H1 (cell line): ENCODE measurements around the gene SRSF2. TPM values are rescaled to one million over a fixed set of nuclear protein-coding genes. Genes with fewer than 3 reads are reported as not detected.

ENCODE experiments used
- CTCF ChIA-PET: fragments of 300-600 bp; sonication (Branson Sonifier 250); formaldehyde crosslinking; loops from one replicate; lab custom pipeline; 2021; ENCODE audit not compliant: partially characterized antibody; lab: Charles Lee
- POLR2A ChIA-PET: fragments of 300-600 bp; sonication (Branson Sonifier 250); formaldehyde crosslinking; loops from one replicate; lab custom pipeline; 2021; ENCODE audit warnings: inconsistent platforms; ENCODE audit not compliant: partially characterized antibody; lab: Charles Lee
- DNase-seq, 2 experiments: peaks; one replicate each; pipeline versions ENCODE4 v3.0.0 to v3.0.0-alpha.2; 2010 to 2022; ENCODE audit warnings: low spot score in 2 of 2, low read depth in 1 of 2, mixed read lengths in 1 of 2
- FAIRE-seq: peaks from 2 replicates; lab custom pipeline; 2011; peaks lifted over from hg19 to GRCh38; lab: Jason Lieb, UNC
- H2AFZ ChIP-seq: 2 replicates; pipeline ENCODE4 v1.8.1; 2012; ENCODE audit warnings: low read length, inconsistent platforms
- H2AK5ac ChIP-seq: 2 replicates; pipeline ENCODE4 v1.6.1; 2013; ENCODE audit warnings: low read depth, low read length
- H2BK120ac ChIP-seq: replicated peaks from 2 replicates; pipeline ENCODE3; 2013; ENCODE audit warnings: low read depth, low read length, inconsistent platforms
- H2BK12ac ChIP-seq: 2 replicates; pipeline ENCODE4 v1.6.1; 2013; ENCODE audit warnings: low read depth, low read length
- H2BK15ac ChIP-seq: 2 replicates; pipeline ENCODE4 v1.6.1; 2013; ENCODE audit warnings: low read length
- H2BK20ac ChIP-seq: 2 replicates; pipeline ENCODE4 v1.6.1; 2013; ENCODE audit warnings: low read length
- H2BK5ac ChIP-seq: 2 replicates; pipeline ENCODE4 v1.6.1; 2013; ENCODE audit warnings: low read depth, low read length
- H3K14ac ChIP-seq: 2 replicates; pipeline ENCODE4 v1.6.1; 2013; ENCODE audit warnings: inconsistent platforms; ENCODE audit not compliant: insufficient read length
- H3K18ac ChIP-seq: 2 replicates; pipeline ENCODE4 v1.6.1; 2013; ENCODE audit warnings: low read length; ENCODE audit errors: extremely low read depth
- H3K23ac ChIP-seq: 2 replicates; pipeline ENCODE4 v1.6.1; 2013; ENCODE audit warnings: inconsistent platforms; ENCODE audit not compliant: insufficient read length
- H3K23me2 ChIP-seq: 2 replicates; pipeline ENCODE4 v1.6.1; 2013; ENCODE audit warnings: low read depth, low read length
- H3K27ac ChIP-seq: 2 replicates; pipeline ENCODE4 v1.6.1; 2011; ENCODE audit warnings: low read depth, low read length, inconsistent platforms
- H3K27me3 ChIP-seq, 4 experiments: replicated peaks in 1 of 4; 1 replicate in 1 of 4; 2 replicates in 3 of 4; pipeline versions ENCODE4 v1.6.1 to v1.8.1; 2011 to 2013; ENCODE audit warnings: low read length in 3 of 4, mild to moderate bottlenecking in 3 of 4, inconsistent platforms in 2 of 4, mixed read lengths in 2 of 4, moderate library complexity in 1 of 4; ENCODE audit not compliant: control insufficient read depth in 3 of 4, insufficient read depth in 3 of 4; ENCODE audit errors: extremely low read depth in 1 of 4
- H3K36me3 ChIP-seq, 4 experiments: 2 replicates each; pipeline versions ENCODE4 v1.6.1 to v1.8.1; 2011 to 2013; ENCODE audit warnings: mild to moderate bottlenecking in 4 of 4, low read length in 3 of 4, moderate library complexity in 2 of 4, control low read depth in 1 of 4, inconsistent platforms in 1 of 4; ENCODE audit not compliant: insufficient read depth in 4 of 4, control insufficient read depth in 2 of 4
- H3K4ac ChIP-seq: replicated peaks from 2 replicates; pipeline ENCODE3; 2013; ENCODE audit warnings: low read length, low read depth, mixed read lengths, inconsistent platforms; ENCODE audit not compliant: insufficient read length
- H3K4me1 ChIP-seq, 4 experiments: replicated peaks in 1 of 4; 1 replicate in 1 of 4; 2 replicates in 3 of 4; pipeline versions ENCODE4 v1.6.1 to v1.8.1; 2011 to 2013; ENCODE audit warnings: low read length in 3 of 4, inconsistent platforms in 2 of 4, mixed read lengths in 1 of 4; ENCODE audit not compliant: insufficient read depth in 4 of 4, control insufficient read depth in 3 of 4
- H3K4me2 ChIP-seq, 2 experiments: 2 replicates each; pipeline versions ENCODE4 v1.6.1 to v1.8.1; 2011 to 2013; ENCODE audit warnings: low read depth in 2 of 2, low read length in 2 of 2, control low read depth in 1 of 2, inconsistent platforms in 1 of 2, mild to moderate bottlenecking in 1 of 2; ENCODE audit not compliant: insufficient read depth in 1 of 2
- H3K4me3 ChIP-seq, 4 experiments: fragments of 200-600, 300-600 bp in 1 of 4; sonication (generic), shearing (Covaris generic), sonication (Bioruptor Twin) in 1 of 4; 2 replicates each; pipeline versions ENCODE4 v1.5.1 to v1.8.1; 2011 to 2016; ENCODE audit warnings: low read length in 4 of 4, low read depth in 3 of 4, control low read depth in 2 of 4, inconsistent platforms in 2 of 4, mild to moderate bottlenecking in 2 of 4, mixed read lengths in 1 of 4, moderate library complexity in 1 of 4; ENCODE audit not compliant: insufficient read depth in 2 of 4; ENCODE audit errors: extremely low read depth in 1 of 4
- H3K56ac ChIP-seq: replicated peaks from 2 replicates; pipeline ENCODE3; 2013; ENCODE audit warnings: low read depth, mild to moderate bottlenecking, mixed read lengths, low read length, inconsistent platforms; ENCODE audit not compliant: insufficient read length
- H3K79me1 ChIP-seq: 2 replicates; pipeline ENCODE4 v1.6.1; 2013; ENCODE audit warnings: low read depth, low read length, control low read depth
- H3K79me2 ChIP-seq, 2 experiments: 2 replicates each; pipeline versions ENCODE4 v1.6.1 to v1.8.1; 2012 to 2013; ENCODE audit warnings: low read length in 2 of 2, mild to moderate bottlenecking in 2 of 2, inconsistent platforms in 1 of 2; ENCODE audit not compliant: insufficient read depth in 2 of 2, control insufficient read depth in 1 of 2
- H3K9ac ChIP-seq, 4 experiments: replicated peaks in 1 of 4; 1 replicate in 1 of 4; 2 replicates in 3 of 4; pipeline versions ENCODE4 v1.6.1 to v1.8.1; 2011 to 2013; ENCODE audit warnings: low read depth in 3 of 4, low read length in 3 of 4, control low read depth in 2 of 4, mild to moderate bottlenecking in 2 of 4, moderate library complexity in 2 of 4, inconsistent platforms in 1 of 4; ENCODE audit errors: extremely low read depth in 1 of 4
- H3K9me3 ChIP-seq, 2 experiments: 2 replicates each; pipeline versions ENCODE4 v1.6.1 to v1.8.1; 2012 to 2013; ENCODE audit warnings: mild to moderate bottlenecking in 2 of 2, moderate library complexity in 2 of 2, control low read depth in 1 of 2, inconsistent platforms in 1 of 2, low read depth in 1 of 2, low read length in 1 of 2, mixed read lengths in 1 of 2; ENCODE audit not compliant: insufficient read depth in 2 of 2
- H4K20me1 ChIP-seq, 2 experiments: replicated peaks in 1 of 2; 2 replicates each; pipeline versions ENCODE3 to v1.8.1; 2011 to 2013; ENCODE audit warnings: inconsistent platforms in 2 of 2, low read length in 2 of 2, mild to moderate bottlenecking in 1 of 2; ENCODE audit not compliant: insufficient read depth in 2 of 2, control insufficient read depth in 1 of 2
- H4K5ac ChIP-seq: 2 replicates; pipeline ENCODE4 v1.6.1; 2013; ENCODE audit warnings: low read length, low read depth, mixed read lengths, inconsistent platforms; ENCODE audit not compliant: insufficient read length
- H4K8ac ChIP-seq: 2 replicates; pipeline ENCODE4 v1.8.0; 2013; ENCODE audit warnings: mild to moderate bottlenecking, moderate library complexity, low read length, inconsistent platforms; ENCODE audit not compliant: insufficient read depth; ENCODE audit errors: extremely low read depth
- H4K91ac ChIP-seq: replicated peaks from 2 replicates; pipeline ENCODE3; 2013; ENCODE audit warnings: low read length, mixed read lengths, inconsistent platforms; ENCODE audit not compliant: insufficient read length
- ASH2L ChIP-seq: fragments of 200-600, 300-600 bp; sonication (generic); IDR thresholded peaks from one replicate; pipeline ENCODE4 v1.7.1; 2017; ENCODE audit warnings: low read length
- BACH1 ChIP-seq: IDR thresholded peaks from 2 replicates; pipeline ENCODE4 v1.6.1; 2012; ENCODE audit warnings: low read length, improper control_type of control experiment
- CHD2 ChIP-seq: IDR thresholded peaks from 2 replicates; pipeline ENCODE4 v1.6.1; 2012; ENCODE audit warnings: low read length, improper control_type of control experiment
- KDM5A ChIP-seq: fragments of 200-600 bp; IDR thresholded peaks from 2 replicates; pipeline ENCODE4 v1.7.1; 2012; ENCODE audit warnings: mild to moderate bottlenecking, low read length, inconsistent platforms, mixed read lengths
- SIN3A ChIP-seq, 2 experiments: IDR thresholded peaks in 1 of 2; conservative IDR thresholded peaks in 1 of 2; 2 replicates each; pipeline ENCODE4 v1.6.1; 2011 to 2012; ENCODE audit warnings: low read length in 2 of 2, improper control_type of control experiment in 1 of 2, low read depth in 1 of 2, mild to moderate bottlenecking in 1 of 2
- SP2 ChIP-seq: IDR thresholded peaks from 2 replicates; pipeline ENCODE4 v1.6.1; 2012; ENCODE audit warnings: mild to moderate bottlenecking, low read length, inconsistent platforms
- SUZ12 ChIP-seq: fragments of 200-600 bp; sonication (generic); IDR thresholded peaks from 2 replicates; pipeline ENCODE4 v1.6.1; 2012; ENCODE audit warnings: mild to moderate bottlenecking, inconsistent platforms, low read length, moderate library complexity, mixed read lengths
- TAF1 ChIP-seq: IDR thresholded peaks from 2 replicates; pipeline ENCODE4 v1.6.1; 2011; ENCODE audit warnings: mild to moderate bottlenecking, low read depth, low read length
- TBP ChIP-seq: IDR thresholded peaks from 2 replicates; pipeline ENCODE4 v1.6.1; 2011; ENCODE audit warnings: low read depth, low read length, improper control_type of control experiment
- TEAD4 ChIP-seq: IDR thresholded peaks from 2 replicates; pipeline ENCODE4 v1.6.1; 2012; ENCODE audit warnings: low read depth, low read length, inconsistent platforms, mixed read lengths
- ZNF274 ChIP-seq: IDR thresholded peaks from 2 replicates; pipeline ENCODE4 v1.7.0; 2012; ENCODE audit warnings: low read length, borderline replicate concordance; ENCODE audit errors: extremely low read depth
- WGBS, 2 experiments: shearing (Covaris generic) in 1 of 2; methylation state at CpG; one replicate each; pipeline versions ENCODE4 v1.1.6 to v1.1.7; 2013 to 2015; ENCODE audit warnings: low lambda C conversion rate in 2 of 2, mixed read lengths in 2 of 2, inconsistent platforms in 1 of 2, low coverage in 1 of 2, missing lambda C conversion rate in 1 of 2; ENCODE audit not compliant: insufficient replicate concordance in 2 of 2, insufficient coverage in 1 of 2, insufficient read length in 1 of 2; ENCODE audit errors: extremely low coverage in 1 of 2, missing lambda C conversion rate in 1 of 2; 5-methylcytosine and 5-hydroxymethylcytosine counted together
- polyA plus RNA-seq, 7 experiments: library from polyadenylated mRNA; depleted of rRNA in 3 of 7; stranded (reverse) in 5 of 7; unstranded in 2 of 7; fragments of >200 nt in 5 of 7; fragments of 200-250 nt in 2 of 7; gene quantifications; 1 replicate in 5 of 7; 2 replicates in 1 of 7; 4 replicates in 1 of 7; pipeline versions ENCODE4 v1.2.1 to v1.2.3, GENCODE V29; 2011 to 2013; ENCODE audit warnings: missing spikeins in 2 of 7, mixed read lengths in 2 of 7
- total RNA-seq: library from RNA; stranded (reverse); fragmentation: NEBNext Ultra II Directional; extraction: Animal tissue kit (Norgen Biotek cat#: 25700); gene quantifications from 2 replicates; pipeline ENCODE4 v1.2.1, GENCODE V29; 2021

Gene SRSF2
- total and polyA plus RNA-seq, 2 of the 8 experiments (the other 6 are each of a cell fraction or from before 2014, with no cell fraction given): 397 to 401 TPM

DNA sequence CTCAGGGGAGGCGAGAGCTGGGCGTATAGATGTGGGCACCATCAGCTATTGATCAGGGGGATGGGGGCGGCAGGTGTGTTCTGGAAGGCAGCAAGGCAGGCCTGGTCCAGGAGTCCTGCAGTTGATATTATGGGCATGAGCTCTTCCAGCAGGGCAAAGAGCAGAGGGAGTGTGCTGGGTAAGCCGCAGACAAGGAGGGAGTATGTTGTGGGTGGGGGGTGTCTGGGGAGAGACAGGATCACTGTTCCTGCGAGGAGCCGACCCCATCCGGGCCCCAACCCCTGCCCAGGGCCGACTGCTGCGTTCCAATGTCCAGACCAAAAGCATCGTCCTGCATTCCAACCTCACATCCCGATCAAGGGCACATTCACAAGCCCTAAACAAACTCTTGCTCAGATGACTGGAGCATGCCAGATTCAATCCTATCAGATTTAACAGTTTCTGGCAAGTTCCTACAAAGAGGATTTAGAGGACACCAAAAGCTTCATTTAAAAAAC is 35.6 kb downstream of the SRSF2 start:
- FAIRE-seq (no peak), DNase-seq (no peak)
- Histone ChIP-seq H2BK12ac (no peak overlapping the region), H2AFZ (no peak overlapping the region), H3K36me3 (no peaks in the 10 kb centered on the region), H2AK5ac (no peak overlapping the region), H3K4me3 (no peak overlapping the region), H3K79me2 (no peaks in the 10 kb centered on the region), H3K9ac (no peak overlapping the region; a peak in 1 of 7 replicates), H3K23me2 (no peaks in the 10 kb centered on the region), H3K14ac (no peak overlapping the region), H3K4me1 (peaks cover 0 to 29% (median 23%) of the 10 kb centered on the region in 4 experiments; a peak in 6 of 7 replicates), H3K4me2 (peak overlapping the region; percentile 8 to 27; a peak in 2 of 4 replicates), H3K4ac (no peak overlapping the region), H2BK20ac (no peak overlapping the region), H3K27me3 (no peaks in the 10 kb centered on the region; a peak in 1 of 7 replicates), H4K8ac (no peak overlapping the region; the same call in 1 of the 2 replicates), H3K56ac (no peak overlapping the region), H3K23ac (no peak overlapping the region), H4K20me1 (no peaks in the 10 kb centered on the region), H4K5ac (no peak overlapping the region), H3K79me1 (peaks cover 3% of the 10 kb centered on the region; the same call in 1 of the 2 replicates), H2BK5ac (peak overlapping the region; percentile 67; the same call in 1 of the 2 replicates), H3K27ac (no peak overlapping the region), H2BK120ac (no peak overlapping the region), H2BK15ac (no peak overlapping the region; the same call in 1 of the 2 replicates), H4K91ac (peak overlapping the region; percentile 54), H3K9me3 (no peaks in the 10 kb centered on the region), H3K18ac (peak overlapping the region; percentile 85; the same call in 1 of the 2 replicates)
- ChIA-PET CTCF (interaction anchor here (0.7 to 3.9 kb wide), 7 partner anchors 8 to 77 kb away, joined by 3 to 24 read pairs (median 7); no protein-coding TSS in a partner anchor), POLR2A (interaction anchor here (0.8 to 1.5 kb wide), 6 partner anchors 8 to 142 kb away, joined by 3 to 4 read pairs (median 3); no protein-coding TSS in a partner anchor)
- 82% methylated on average over 11 of the region's 11 CpGs; no CpG with 5 or more reads in 1 of the 2 experiments for WGBS, 2 experiments
- TF ChIP-seq TEAD4 (no peak), KDM5A (no peak), TBP (no peak), SP2 (no peak), ASH2L (no peak), TAF1 (no peak), SUZ12 (no peak), CHD2 (no peak), SIN3A (conservative IDR thresholded peaks at IDR 0.05 in 1 of 2, IDR thresholded peaks at IDR 0.05 in 1 of 2; ENCODE audit: low read depth in 1 of 2, low read length in 2 of 2) (no peak), ZNF274 (no peak), BACH1 (no peak)
